Liver (tissue), 9 donors: Measurements from ENCODE around the gene GPR31. TPM values are rescaled to one million over a fixed set of nuclear protein-coding genes. Genes with fewer than 3 reads are reported as not detected.

Experiments
- DNase-seq: peaks from one replicate; pipeline ENCODE4 v3.0.0-alpha.2; 2017; ENCODE audit warnings: low spot score
- H3K27ac ChIP-seq, 2 donors: one replicate each; pipeline ENCODE4 v1.7.0; 2013; ENCODE audit warnings: inconsistent platforms in 2 of 2, low read length in 2 of 2, control low read depth in 1 of 2, low read depth in 1 of 2, mild to moderate bottlenecking in 1 of 2
- H3K27me3 ChIP-seq, 4 donors: one replicate each; pipeline versions ENCODE4 v1.6.1 to v1.7.0; 2013; ENCODE audit warnings: low read length in 3 of 4, inconsistent platforms in 1 of 4, mild to moderate bottlenecking in 1 of 4, moderate library complexity in 1 of 4; ENCODE audit not compliant: control insufficient read depth in 4 of 4, insufficient read depth in 4 of 4
- H3K36me3 ChIP-seq, 4 donors: one replicate each; pipeline versions ENCODE4 v1.6.1 to v1.7.0; 2013; ENCODE audit warnings: low read length in 3 of 4, mild to moderate bottlenecking in 3 of 4, low read depth in 1 of 4, moderate library complexity in 1 of 4; ENCODE audit not compliant: control insufficient read depth in 4 of 4, insufficient read depth in 3 of 4
- H3K4me1 ChIP-seq, 4 donors: one replicate each; pipeline versions ENCODE4 v1.6.1 to v1.7.0; 2013; ENCODE audit warnings: low read length in 3 of 4, mild to moderate bottlenecking in 3 of 4, moderate library complexity in 1 of 4; ENCODE audit not compliant: control insufficient read depth in 4 of 4, insufficient read depth in 4 of 4
- H3K4me3 ChIP-seq, 3 donors: one replicate each; pipeline versions ENCODE4 v1.6.1 to v1.7.0; 2013; ENCODE audit warnings: low read length in 3 of 3, control low read depth in 1 of 3, low read depth in 1 of 3, mild to moderate bottlenecking in 1 of 3
- H3K9ac ChIP-seq, 2 donors: one replicate each; pipeline ENCODE4 v1.7.0; 2013; ENCODE audit warnings: low read length in 2 of 2, mild to moderate bottlenecking in 2 of 2, moderate library complexity in 2 of 2, control low read depth in 1 of 2, low read depth in 1 of 2
- H3K9me3 ChIP-seq, 4 donors: one replicate each; pipeline versions ENCODE4 v1.6.1 to v1.7.0; 2013; ENCODE audit warnings: low read length in 3 of 4; ENCODE audit not compliant: control insufficient read depth in 4 of 4
- EGR1 ChIP-seq, 2 donors: IDR thresholded peaks; 2 replicates each; pipeline ENCODE4 v1.6.1; 2016 to 2018; ENCODE audit warnings: antibody characterized with exemption in 2 of 2, low read depth in 2 of 2
- FOXA1 ChIP-seq: IDR thresholded peaks from 2 replicates; pipeline ENCODE4 v1.6.1; 2016; ENCODE audit warnings: antibody characterized with exemption
- FOXA2 ChIP-seq: IDR thresholded peaks from 2 replicates; pipeline ENCODE4 v1.6.1; 2016; ENCODE audit warnings: antibody characterized with exemption
- GABPA ChIP-seq, 2 donors: IDR thresholded peaks in 1 of 2; conservative IDR thresholded peaks in 1 of 2; 2 replicates each; pipeline ENCODE4 v1.6.1; 2016; ENCODE audit warnings: antibody characterized with exemption in 2 of 2, mild to moderate bottlenecking in 1 of 2, moderate library complexity in 1 of 2
- HNF4A ChIP-seq, 2 donors: conservative IDR thresholded peaks; 2 replicates each; pipeline ENCODE4 v1.6.1; 2016; ENCODE audit warnings: antibody characterized with exemption in 2 of 2, mild to moderate bottlenecking in 2 of 2
- HNF4G ChIP-seq: IDR thresholded peaks from 2 replicates; pipeline ENCODE4 v1.6.1; 2016; ENCODE audit warnings: antibody characterized with exemption
- JUND ChIP-seq, 2 donors: IDR thresholded peaks; 2 replicates each; pipeline ENCODE4 v1.6.1; 2016; ENCODE audit warnings: antibody characterized with exemption in 2 of 2
- MAX ChIP-seq: IDR thresholded peaks from 2 replicates; pipeline ENCODE4 v1.6.1; 2016; ENCODE audit warnings: antibody characterized with exemption
- NR2F2 ChIP-seq: IDR thresholded peaks from 2 replicates; pipeline ENCODE4 v1.6.1; 2016; ENCODE audit warnings: antibody characterized with exemption
- RAD21 ChIP-seq, 2 donors: IDR thresholded peaks; 2 replicates each; pipeline ENCODE4 v1.6.1; 2016; ENCODE audit warnings: antibody characterized with exemption in 2 of 2, mild to moderate bottlenecking in 2 of 2
- REST ChIP-seq: IDR thresholded peaks from 2 replicates; pipeline ENCODE4 v1.6.1; 2016; ENCODE audit warnings: antibody characterized with exemption, mild to moderate bottlenecking
- RXRA ChIP-seq, 2 donors: IDR thresholded peaks; 2 replicates each; pipeline ENCODE4 v1.6.1; 2017 to 2018; ENCODE audit warnings: antibody characterized with exemption in 2 of 2, mild to moderate bottlenecking in 1 of 2
- SP1 ChIP-seq: IDR thresholded peaks from 2 replicates; pipeline ENCODE4 v1.6.1; 2018; ENCODE audit warnings: antibody characterized with exemption, mild to moderate bottlenecking
- TAF1 ChIP-seq: conservative IDR thresholded peaks from 2 replicates; pipeline ENCODE4 v1.6.1; 2016; ENCODE audit warnings: antibody characterized with exemption, mild to moderate bottlenecking
- YY1 ChIP-seq: IDR thresholded peaks from 2 replicates; pipeline ENCODE4 v1.6.1; 2016; ENCODE audit warnings: antibody characterized with exemption, mild to moderate bottlenecking
- WGBS: extraction: QIAGEN DNeasy Blood & Tissue Kit; methylation state at CpG from one replicate; pipeline ENCODE4 v1.1.7; 2013; 5-methylcytosine and 5-hydroxymethylcytosine counted together
- polyA plus RNA-seq, 2 donors: library from polyadenylated mRNA; stranded (reverse) in 1 of 2; unstranded in 1 of 2; fragments of 200-250 nt in 1 of 2; fragments of >200 nt in 1 of 2; fragmentation: Nextera tagmentation in 1 of 2; extraction: Ambion mirVana in 1 of 2; gene quantifications; one replicate each; pipeline versions ENCODE4 v1.2.1 to v1.2.3, GENCODE V29; 2013 to 2015
- total RNA-seq, 2 donors: library from RNA; depleted of rRNA; stranded (reverse); fragments of >200 nt; gene quantifications; one replicate each; pipeline ENCODE4 v1.2.3, GENCODE V29; 2014
- TF ChIP-seq, protein P1 (sequence below): IDR thresholded peaks from 2 replicates; pipeline ENCODE4 v1.6.1; 2016; ENCODE audit warnings: antibody characterized with exemption
- TF ChIP-seq, protein P2 (sequence below): IDR thresholded peaks from 2 replicates; pipeline ENCODE4 v1.6.1; 2016; ENCODE audit warnings: antibody characterized with exemption
- TF ChIP-seq, protein P3 (sequence below): fragments of 150-350 bp; IDR thresholded peaks from 2 replicates; pipeline ENCODE4 v1.5.1; 2017; ENCODE audit warnings: improper control_type of control experiment, low read depth, low read length; ENCODE audit not compliant: missing input control
- donor health status: healthy.
- donor health status: healthy.
- donor health status: healthy.
- donor health status: healthy.
- donor health status: healthy.

GPR31 gene
- total and polyA plus RNA-seq, 4 donors: not detected

- no peak for TF ChIP-seq HNF4A (conservative IDR thresholded peaks at IDR 0.05)
Observed at GRCh38 chr6:167163476-167164011, 5.8 kb upstream of the GPR31 start (continued).

- TF ChIP-seq, protein P1, sequence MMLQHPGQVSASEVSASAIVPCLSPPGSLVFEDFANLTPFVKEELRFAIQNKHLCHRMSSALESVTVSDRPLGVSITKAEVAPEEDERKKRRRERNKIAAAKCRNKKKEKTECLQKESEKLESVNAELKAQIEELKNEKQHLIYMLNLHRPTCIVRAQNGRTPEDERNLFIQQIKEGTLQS: no peak
- TF ChIP-seq SP1 (no peak), MAX (no peak), HNF4A (conservative IDR thresholded peaks at IDR 0.05) (no peak), RXRA (IDR thresholded peaks at IDR 0.05) (no peak), YY1 (no peak), RAD21 (IDR thresholded peaks at IDR 0.05) (no peak), JUND (IDR thresholded peaks at IDR 0.05) (no peak), HNF4G (no peak), NR2F2 (no peak), EGR1 (IDR thresholded peaks at IDR 0.05; ENCODE audit: low read depth in 2 of 2) (no peak), TAF1 (no peak)
- TF ChIP-seq, protein P2, sequence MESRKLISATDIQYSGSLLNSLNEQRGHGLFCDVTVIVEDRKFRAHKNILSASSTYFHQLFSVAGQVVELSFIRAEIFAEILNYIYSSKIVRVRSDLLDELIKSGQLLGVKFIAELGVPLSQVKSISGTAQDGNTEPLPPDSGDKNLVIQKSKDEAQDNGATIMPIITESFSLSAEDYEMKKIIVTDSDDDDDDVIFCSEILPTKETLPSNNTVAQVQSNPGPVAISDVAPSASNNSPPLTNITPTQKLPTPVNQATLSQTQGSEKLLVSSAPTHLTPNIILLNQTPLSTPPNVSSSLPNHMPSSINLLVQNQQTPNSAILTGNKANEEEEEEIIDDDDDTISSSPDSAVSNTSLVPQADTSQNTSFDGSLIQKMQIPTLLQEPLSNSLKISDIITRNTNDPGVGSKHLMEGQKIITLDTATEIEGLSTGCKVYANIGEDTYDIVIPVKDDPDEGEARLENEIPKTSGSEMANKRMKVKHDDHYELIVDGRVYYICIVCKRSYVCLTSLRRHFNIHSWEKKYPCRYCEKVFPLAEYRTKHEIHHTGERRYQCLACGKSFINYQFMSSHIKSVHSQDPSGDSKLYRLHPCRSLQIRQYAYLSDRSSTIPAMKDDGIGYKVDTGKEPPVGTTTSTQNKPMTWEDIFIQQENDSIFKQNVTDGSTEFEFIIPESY: no peak
- TF ChIP-seq, protein P3, sequence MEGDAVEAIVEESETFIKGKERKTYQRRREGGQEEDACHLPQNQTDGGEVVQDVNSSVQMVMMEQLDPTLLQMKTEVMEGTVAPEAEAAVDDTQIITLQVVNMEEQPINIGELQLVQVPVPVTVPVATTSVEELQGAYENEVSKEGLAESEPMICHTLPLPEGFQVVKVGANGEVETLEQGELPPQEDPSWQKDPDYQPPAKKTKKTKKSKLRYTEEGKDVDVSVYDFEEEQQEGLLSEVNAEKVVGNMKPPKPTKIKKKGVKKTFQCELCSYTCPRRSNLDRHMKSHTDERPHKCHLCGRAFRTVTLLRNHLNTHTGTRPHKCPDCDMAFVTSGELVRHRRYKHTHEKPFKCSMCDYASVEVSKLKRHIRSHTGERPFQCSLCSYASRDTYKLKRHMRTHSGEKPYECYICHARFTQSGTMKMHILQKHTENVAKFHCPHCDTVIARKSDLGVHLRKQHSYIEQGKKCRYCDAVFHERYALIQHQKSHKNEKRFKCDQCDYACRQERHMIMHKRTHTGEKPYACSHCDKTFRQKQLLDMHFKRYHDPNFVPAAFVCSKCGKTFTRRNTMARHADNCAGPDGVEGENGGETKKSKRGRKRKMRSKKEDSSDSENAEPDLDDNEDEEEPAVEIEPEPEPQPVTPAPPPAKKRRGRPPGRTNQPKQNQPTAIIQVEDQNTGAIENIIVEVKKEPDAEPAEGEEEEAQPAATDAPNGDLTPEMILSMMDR: no peak
- 86% methylated on average over 12 of the region's 12 CpGs for WGBS
- Histone ChIP-seq H3K4me1 (peaks cover 0 to 6% (median 0%) of the 10 kb centered on the region in 4 donors), H3K27ac (no peak overlapping the region), H3K9me3 (no peaks in the 10 kb centered on the region), H3K27me3 (no peaks in the 10 kb centered on the region), H3K9ac (no peak overlapping the region), H3K4me3 (no peak overlapping the region), H3K36me3 (no peaks in the 10 kb centered on the region)
- no peak for DNase-seq
Observed at GRCh38 chr6:167162591-167162990, 4.8 kb upstream of the GPR31 start.

DNA sequence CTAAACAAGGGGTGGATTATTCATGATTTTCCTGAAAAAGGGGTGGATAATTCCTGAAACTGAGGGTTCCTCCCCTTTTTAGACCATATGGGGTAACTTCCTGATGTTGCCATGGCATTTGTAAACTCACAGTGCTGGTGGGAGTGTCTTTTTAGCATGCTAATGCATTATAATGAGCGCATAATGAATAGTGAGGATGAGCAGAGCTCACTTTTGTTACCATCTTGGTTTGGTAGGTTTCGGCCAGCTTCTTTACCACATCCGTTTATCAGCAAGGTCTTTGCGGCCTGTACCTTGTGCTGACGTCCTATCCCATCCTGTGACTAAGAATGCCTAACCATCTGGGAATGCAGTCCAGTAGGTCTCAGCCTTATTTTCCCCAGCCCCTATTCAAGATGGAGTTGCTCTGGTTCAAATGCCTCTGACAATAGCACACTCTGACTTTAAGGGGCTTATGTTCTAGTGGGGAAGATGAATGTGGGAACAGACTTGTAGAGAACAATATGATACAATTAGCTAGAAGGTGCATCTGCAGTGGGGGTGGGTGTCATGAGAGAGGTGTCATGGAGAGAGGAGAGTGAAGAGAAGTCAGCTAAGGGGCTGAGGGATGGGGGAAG is 4.2 kb upstream of the GPR31 start:
- WGBS: 97% methylated on average over 5 of the region's 5 CpGs
- no peaks in the 10 kb centered on the region for H3K9me3 ChIP-seq
- no peaks in the 10 kb centered on the region for H3K36me3 ChIP-seq
- H3K4me1 ChIP-seq: peaks cover 0 to 6% (median 0%) of the 10 kb centered on the region in 4 donors
- H3K27me3 ChIP-seq: no peaks in the 10 kb centered on the region
- H3K9ac ChIP-seq: no peak overlapping the region
- no peak overlapping the region for H3K27ac ChIP-seq
- no peak for DNase-seq
- H3K4me3 ChIP-seq: no peak overlapping the region
- TF ChIP-seq SP1 (no peak), TAF1 (no peak), RXRA (IDR thresholded peaks at IDR 0.05) (no peak), FOXA2 (no peak), REST (no peak), NR2F2 (no peak), MAX (no peak), JUND (IDR thresholded peaks at IDR 0.05) (no peak), FOXA1 (no peak), HNF4G (no peak), YY1 (no peak), GABPA (IDR thresholded peaks at IDR 0.05 in 1 of 2, conservative IDR thresholded peaks at IDR 0.05 in 1 of 2) (no peak), EGR1 (IDR thresholded peaks at IDR 0.05; ENCODE audit: low read depth in 2 of 2) (no peak)
- TF ChIP-seq, protein P1: no peak
- TF ChIP-seq, protein P2: no peak
